Mucosa of descending colon (tissue), 3 donors: Measurements from ENCODE around the gene ARSK. TPM values are rescaled to one million over a fixed set of nuclear protein-coding genes. Genes with fewer than 3 reads are reported as not detected.

ENCODE experiments used
- ATAC-seq: fragments of 200-7000 bp; cut with Tn5 transposase; one replicate; pipeline ENCODE4 v1.9.1; 2020; ENCODE audit warnings: mild to moderate bottlenecking, moderate library complexity
- DNase-seq, 3 donors: peaks; one replicate each; pipeline ENCODE4 v3.0.0-alpha.2; 2020
- H3K36me3 ChIP-seq: fragments of 200-600 bp; one replicate; pipeline ENCODE4 v1.8.0; 2021; ENCODE audit warnings: low read depth, mild to moderate bottlenecking
- H3K4me1 ChIP-seq: fragments of 200-600 bp; one replicate; pipeline ENCODE4 v1.8.0; 2021; ENCODE audit warnings: low read depth, mild to moderate bottlenecking
- H3K4me3 ChIP-seq: fragments of 200-600 bp; one replicate; pipeline ENCODE4 v1.8.0; 2021; ENCODE audit warnings: mild to moderate bottlenecking
- H3K9me3 ChIP-seq: fragments of 200-600 bp; one replicate; pipeline ENCODE4 v1.8.0; 2021; ENCODE audit warnings: mild to moderate bottlenecking
- intact Hi-C, 2 donors: fragments of 100-400 bp; cut with DNase I in 1 of 2; cut with micrococcal nuclease in 1 of 2; formaldehyde crosslinking; loops; one replicate each; pipeline versions ENCODE4 v1.11.0 to v1.11.1; 2022; cut with DNase I, micrococcal nuclease
- total RNA-seq, 3 donors: library from RNA; stranded (reverse); fragmentation: NEBNext Ultra II Directional in 2 of 3; extraction: Animal tissue kit (Norgen Biotek cat#: 25700) in 2 of 3; gene quantifications; one replicate each; pipeline versions ENCODE4 v1.2.1 to v1.2.4, GENCODE V29; 2021 to 2023
- TF ChIP-seq, protein P1 (sequence below): fragments of 200-600 bp; IDR thresholded peaks from one replicate; pipeline ENCODE4 v1.8.0; 2022; ENCODE audit warnings: antibody characterized with exemption, mild to moderate bottlenecking
- donor health status: DM: no; HTN: no; CAD: no; lungs with moderate emphysema.
- donor health status: DM: no; HTN: no; CAD: no.
- donor health status: DM: no; HTN: yes; CAD: no.

Gene ARSK
- total RNA-seq, 3 donors from 2014 or later = 1.7 to 6.0 (median 2.3) TPM

DNA sequence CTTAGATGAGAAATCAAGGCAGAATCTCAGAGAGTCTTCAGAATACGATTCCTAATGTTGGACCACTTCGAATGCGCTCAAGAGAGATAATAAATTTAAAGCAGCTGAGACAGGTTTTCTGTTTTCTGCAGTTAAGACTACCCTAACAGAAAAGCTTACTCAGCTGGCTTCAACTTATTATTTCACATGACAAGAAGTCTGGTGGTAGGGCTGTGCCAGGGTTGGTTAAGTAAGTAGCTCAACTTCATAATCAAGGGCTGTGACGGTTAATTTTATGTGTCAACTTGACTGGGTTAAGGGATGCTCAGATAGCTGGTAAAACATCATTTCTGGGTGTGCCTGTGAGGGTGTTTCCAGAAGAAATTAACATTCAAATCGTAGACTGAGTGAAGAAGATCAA, 68.8 kb downstream of the ARSK start:
- TF ChIP-seq, protein P1, sequence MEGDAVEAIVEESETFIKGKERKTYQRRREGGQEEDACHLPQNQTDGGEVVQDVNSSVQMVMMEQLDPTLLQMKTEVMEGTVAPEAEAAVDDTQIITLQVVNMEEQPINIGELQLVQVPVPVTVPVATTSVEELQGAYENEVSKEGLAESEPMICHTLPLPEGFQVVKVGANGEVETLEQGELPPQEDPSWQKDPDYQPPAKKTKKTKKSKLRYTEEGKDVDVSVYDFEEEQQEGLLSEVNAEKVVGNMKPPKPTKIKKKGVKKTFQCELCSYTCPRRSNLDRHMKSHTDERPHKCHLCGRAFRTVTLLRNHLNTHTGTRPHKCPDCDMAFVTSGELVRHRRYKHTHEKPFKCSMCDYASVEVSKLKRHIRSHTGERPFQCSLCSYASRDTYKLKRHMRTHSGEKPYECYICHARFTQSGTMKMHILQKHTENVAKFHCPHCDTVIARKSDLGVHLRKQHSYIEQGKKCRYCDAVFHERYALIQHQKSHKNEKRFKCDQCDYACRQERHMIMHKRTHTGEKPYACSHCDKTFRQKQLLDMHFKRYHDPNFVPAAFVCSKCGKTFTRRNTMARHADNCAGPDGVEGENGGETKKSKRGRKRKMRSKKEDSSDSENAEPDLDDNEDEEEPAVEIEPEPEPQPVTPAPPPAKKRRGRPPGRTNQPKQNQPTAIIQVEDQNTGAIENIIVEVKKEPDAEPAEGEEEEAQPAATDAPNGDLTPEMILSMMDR = no peak
- Histone ChIP-seq H3K4me3 (no peak overlapping the region), H3K4me1 (peaks cover 11% of the 10 kb centered on the region), H3K9me3 (no peaks in the 10 kb centered on the region), H3K36me3 (no peaks in the 10 kb centered on the region)
- intact Hi-C loops = no loop called here
- ATAC-seq (no peak), DNase-seq (no peak)

DNA sequence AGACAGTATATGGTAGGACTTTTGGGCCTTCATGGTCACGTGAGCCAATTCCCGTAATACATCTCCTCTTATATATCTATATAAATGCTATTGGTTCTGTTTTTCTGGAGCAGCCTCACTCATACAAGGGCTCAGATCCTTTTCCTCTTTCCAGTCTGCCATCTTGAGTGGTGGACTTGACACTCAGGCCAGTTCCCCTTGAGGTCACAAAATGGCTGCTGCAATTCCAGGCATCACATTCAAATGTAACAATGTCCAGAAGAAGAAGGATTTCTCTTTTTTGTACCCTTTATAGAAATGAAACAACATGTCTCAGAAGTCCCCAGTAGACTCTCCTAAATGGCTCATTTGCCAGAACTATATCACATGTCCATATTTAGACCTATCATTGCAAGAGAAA, 69.5 kb downstream of the ARSK start:
- H3K4me1 ChIP-seq = peaks cover 15% of the 10 kb centered on the region
- H3K4me3 ChIP-seq = no peak overlapping the region
- TF ChIP-seq, protein P1 = no peak
- ATAC-seq (no peak), DNase-seq (no peak)
- H3K36me3 ChIP-seq = no peaks in the 10 kb centered on the region
- intact Hi-C loops = no loop called here
- H3K9me3 ChIP-seq = no peaks in the 10 kb centered on the region

DNA sequence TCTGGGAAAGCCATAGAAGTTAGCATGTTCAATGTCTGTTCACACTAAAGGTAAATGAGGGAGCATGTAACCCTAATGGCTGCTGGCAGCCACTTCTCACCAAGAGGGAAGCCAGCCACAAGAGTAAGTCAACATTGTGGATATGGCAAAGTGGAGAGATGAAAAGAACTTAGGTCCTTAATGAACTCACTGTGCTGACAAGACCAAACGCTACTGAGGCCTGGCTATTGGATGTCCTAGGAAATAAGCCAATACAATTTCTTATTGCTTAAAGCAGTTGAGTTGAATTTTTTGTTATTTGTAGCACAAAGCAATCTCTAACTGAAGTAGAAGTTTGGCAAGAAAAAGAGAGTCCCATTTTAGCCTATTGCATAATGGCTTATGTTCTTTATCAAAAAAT, 71.8 kb downstream of the ARSK start:
- intact Hi-C loops = no loop called here
- Histone ChIP-seq H3K36me3 (no peaks in the 10 kb centered on the region), H3K9me3 (no peaks in the 10 kb centered on the region), H3K4me1 (peaks cover 15% of the 10 kb centered on the region), H3K4me3 (no peak overlapping the region)
- no peak for DNase-seq
- TF ChIP-seq, protein P1 = no peak
- no peak for ATAC-seq

DNA sequence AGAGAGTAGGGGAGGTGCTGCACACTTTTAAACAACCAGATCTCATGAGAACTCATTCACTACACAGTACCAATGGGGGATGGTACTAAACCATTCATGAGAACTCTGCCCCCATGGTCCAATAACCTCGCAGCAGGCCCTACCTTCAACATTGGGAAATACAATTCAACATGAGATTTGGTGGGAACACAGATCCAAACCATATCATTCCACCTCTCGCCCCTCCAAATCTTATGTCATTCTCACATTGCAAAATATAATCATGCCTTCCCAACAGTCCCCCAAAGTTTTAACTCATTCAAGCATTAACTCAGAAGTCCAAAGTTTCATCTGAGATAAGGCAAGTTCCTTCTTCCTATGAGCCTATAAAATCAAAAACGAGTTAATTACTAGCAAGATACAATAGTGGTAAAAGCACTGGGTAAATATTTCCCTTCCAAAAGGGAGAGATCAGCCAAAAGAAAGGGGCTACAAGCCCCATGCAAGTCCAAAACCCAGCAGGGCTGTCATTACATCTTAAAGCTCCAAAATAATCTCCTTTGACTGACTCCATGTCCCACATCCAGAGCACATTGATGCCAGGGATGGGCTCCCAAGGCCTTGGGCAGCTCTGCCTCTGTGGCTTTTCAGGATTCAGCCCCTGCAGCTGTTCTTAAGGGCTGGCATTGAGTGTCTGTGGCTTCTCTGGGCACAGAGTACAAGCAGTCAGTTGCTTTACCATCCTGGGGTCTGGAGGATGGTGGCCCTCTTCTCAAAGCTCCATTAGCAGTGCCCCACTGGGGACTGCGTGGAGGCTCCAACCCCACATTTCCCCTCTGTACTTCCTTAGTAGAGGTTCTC, 73.3 kb downstream of the ARSK start:
- TF ChIP-seq, protein P1 = no peak
- Histone ChIP-seq H3K4me3 (no peak overlapping the region), H3K36me3 (no peaks in the 10 kb centered on the region), H3K9me3 (no peaks in the 10 kb centered on the region), H3K4me1 (peaks cover 10% of the 10 kb centered on the region)
- ATAC-seq (peak; percentile 65), DNase-seq (no peak)
- intact Hi-C loops = no loop called here

DNA sequence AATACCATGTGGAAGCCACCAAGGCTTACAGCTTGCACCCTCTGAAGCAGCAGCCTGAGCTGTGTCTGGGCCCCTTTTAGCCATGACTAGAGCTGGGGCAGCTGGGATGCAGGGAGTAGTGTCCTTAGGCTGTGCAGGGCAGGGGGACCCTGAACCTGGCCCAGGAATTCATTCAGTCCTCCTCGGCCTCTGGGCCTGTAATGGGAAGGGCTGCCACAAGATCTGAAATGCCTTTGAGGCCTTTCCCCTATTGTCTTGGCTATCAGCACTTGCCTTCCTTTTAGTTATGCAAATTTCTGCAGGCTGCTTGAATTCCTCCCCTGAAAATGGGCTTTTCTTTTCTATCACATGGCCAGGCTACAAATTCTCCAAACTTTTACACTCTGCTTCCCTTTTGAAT, 74.0 kb downstream of the ARSK start:
- TF ChIP-seq, protein P1 = no peak
- ATAC-seq = peak; percentile 6
- Histone ChIP-seq H3K4me1 (peaks cover 10% of the 10 kb centered on the region), H3K36me3 (no peaks in the 10 kb centered on the region), H3K9me3 (no peaks in the 10 kb centered on the region), H3K4me3 (no peak overlapping the region)
- intact Hi-C loops = no loop called here
- DNase-seq = no peak
